Stimulated activated CD8-positive, alpha-beta memory T cell treated with anti-CD3 and anti-CD28 coated beads, Interleukin-4, amount 100 ng/mL, for 4 hours (primary cell): ENCODE measurements around the gene PDRG1.
A peak's percentile ranks its signal among the peaks of the same experiment; 100 is the strongest.

Experiments used
- DNase-seq, 2 donors: peaks; one replicate each; pipeline ENCODE4 v3.0.0-alpha.2; 2020; ENCODE audit warnings: low read depth in 2 of 2, low spot score in 1 of 2

The PDRG1 gene

DNA sequence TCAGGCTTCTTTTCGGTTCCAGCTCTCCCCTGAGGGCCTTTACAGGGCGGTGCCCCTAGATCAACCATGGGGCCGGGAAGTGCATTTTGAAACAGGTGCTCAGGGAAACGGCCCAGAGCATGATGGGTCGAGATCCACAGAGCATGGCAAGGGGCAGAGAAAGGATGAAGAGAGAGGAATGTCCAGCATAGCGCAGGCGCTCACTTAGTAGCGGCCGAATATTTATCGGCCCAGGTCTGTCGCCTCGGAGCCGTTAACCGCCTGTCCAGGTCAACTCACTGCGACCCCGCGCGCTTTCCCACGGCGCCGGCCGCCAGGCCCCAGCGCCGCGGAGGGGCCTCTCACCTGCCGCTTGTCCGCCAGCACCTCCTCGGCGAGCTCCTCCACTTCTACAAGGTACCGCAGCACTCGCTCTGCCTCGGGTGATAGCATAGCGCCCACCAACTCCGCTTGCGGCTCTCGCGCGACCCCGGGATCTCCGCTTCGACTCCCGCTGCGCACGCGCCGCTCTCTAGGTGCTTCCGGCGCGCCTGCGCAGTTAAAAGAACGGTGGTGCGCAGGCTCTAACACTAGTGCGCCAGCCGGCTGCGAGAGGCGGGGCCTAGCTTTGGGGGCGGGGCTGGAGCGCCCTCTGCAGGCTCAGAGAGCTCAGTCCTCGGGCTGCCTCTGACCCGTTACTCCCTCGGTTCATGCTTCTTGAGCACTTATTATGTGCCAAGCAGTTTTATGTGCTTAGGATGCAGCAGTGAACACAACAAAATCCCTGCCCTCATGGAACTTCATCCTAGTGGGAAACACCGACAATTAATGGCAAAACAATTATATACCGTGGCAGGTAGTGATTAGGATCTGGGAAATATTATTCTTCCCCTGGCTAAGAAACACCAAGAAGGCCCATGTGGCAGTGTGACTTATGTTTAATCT lies at the start of gene PDRG1:
Gene PDRG1, minus strand, starts transcription at position 517 of the 924 bp plus-strand sequence. Its CDS starts 85 bp downstream, at position 432.
- DNase-seq = peak; percentile 90 to 92

GRCh38 chr20:31998246-31998645 lies 46.4 kb upstream of the PDRG1 start:
- DNase-seq = no peak

GRCh38 chr20:31996996-31997395 lies 45.1 kb upstream of the PDRG1 start:
- DNase-seq = no peak

DNA sequence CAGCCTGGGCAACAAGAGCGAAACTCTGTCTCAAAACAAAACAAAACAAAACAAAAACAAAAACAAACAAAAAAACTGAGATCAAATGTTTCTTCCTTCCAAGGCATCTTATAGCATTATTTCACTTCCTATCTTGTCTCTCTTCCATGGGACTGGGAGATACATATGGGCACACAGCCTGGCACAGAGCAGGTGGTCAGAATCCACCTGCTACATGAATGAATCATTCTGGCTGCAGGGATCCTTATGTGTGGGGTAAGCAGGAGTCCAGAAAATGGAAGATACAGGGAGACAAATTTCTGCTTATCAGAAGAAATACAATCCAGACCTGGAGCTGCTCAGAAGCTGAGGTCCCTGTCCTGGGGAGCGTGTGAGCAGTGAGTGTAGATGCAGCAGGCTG lies 40.2 kb upstream of the PDRG1 start:
- no peak for DNase-seq

GRCh38 chr20:31991339-31991705 lies 39.5 kb upstream of the PDRG1 start:
- DNase-seq = no peak

DNA sequence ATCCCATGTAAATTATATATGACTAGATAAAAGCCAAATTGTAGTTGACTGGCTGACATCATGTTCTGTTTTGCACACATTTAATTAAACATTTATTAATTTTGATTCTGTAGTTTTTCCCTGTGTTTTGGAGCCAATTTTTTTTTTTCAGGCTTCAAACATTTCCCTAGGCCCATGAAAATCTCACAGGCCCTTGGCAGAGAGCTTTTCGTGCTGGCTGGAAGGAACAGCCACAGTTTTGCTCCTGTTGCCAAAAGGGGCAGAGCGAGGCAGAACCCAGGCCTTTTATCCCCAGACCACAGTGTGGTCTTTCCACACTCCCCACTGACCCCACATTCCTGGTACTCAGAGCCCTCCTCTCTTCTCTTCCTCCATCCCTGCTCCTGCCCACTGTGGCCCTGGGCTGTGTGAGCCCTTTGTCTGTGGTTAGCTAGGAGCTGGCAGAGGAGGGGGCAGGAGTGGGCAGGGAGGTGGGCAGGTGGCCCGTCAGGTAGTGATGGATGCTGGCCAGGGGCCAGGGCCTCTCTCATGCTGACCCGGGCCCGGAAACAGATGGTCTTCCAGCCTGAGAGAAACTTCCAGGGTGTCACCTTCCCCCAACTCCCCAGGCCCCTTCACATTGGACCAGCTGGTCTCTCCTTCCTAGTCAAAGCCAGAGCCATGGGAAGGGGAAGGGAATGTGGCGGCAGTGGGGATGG lies 38.9 kb upstream of the PDRG1 start:
- DNase-seq = no peak

DNA sequence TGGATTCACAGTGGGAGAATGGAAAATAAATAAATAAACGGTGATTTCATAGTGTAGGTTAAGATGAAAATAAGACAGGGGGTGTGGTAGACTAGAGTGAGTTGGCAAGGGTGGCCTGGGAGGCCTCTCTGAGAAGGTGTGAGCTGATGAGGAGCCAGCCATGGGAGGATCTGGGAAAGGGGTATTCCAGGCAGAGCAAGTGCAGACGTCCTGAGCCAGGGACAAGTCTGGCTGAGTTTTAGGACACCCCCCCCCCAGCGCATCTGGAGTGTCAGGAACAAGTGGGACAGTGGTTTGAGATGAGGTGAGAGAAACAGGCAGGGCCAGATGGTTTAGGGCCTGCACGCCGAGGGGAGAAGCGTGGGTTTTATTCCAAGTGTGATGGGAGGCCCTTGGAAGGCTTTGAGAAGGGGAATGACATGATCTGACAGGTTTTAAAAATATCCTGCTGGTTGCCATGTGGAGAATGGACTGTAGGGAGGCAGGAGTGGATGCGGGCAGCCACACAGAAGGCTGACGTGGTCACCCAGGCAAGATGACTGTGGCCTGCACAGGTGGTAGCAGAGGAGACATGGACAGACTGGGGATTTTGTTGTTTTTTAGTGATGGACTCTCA lies 37.3 kb upstream of the PDRG1 start:
- DNase-seq = no peak

DNA sequence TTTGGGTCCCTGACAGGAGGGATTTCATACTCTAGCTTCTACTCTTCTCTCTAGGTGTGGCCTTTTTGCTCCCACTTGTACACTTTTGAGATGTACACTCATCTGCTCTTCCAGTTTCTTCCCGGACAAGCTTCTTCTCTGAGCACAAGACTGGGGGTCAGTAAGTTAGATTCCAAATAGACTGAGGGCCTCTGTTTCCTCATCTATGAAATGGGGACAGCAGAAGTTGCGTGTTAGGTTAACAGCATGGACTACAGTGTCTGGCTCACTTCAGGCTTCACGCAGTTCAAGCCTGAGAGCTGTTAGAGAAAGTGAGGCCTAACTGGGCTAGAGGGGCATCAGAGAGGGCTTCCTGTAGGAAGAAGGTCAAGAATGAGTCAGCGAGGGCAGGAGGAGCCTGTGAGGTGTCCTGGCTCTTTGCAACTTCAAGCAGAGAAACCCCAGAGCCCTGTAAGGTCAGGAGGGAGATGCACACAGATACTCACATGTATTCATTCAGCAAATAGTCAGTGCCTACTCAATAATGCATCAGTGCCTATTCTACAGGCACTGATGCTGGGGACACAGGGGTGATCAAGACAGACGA lies 36.7 kb upstream of the PDRG1 start:
- no peak for DNase-seq

DNA sequence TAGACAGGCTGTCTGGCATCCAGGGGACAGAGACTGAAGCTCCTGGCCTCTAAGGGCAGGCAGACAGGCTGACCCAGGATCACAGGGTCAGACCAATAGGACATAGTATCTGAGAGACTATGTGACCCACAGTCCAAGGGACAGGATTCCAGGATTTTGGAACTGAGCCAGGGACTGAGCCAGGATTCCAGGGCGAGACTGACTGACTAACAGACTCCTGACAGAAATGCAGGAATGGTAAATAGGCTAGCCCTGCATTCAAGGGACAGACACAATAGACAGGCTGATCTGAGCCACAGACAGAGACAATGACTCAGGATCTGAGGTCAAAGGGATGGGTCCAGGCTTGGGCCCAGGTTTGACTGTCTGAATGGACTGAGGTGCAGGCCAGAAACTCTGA lies 35.9 kb upstream of the PDRG1 start:
- DNase-seq = no peak

GRCh38 chr20:31984981-31985471 lies 33.2 kb upstream of the PDRG1 start:
- DNase-seq = no peak

DNA sequence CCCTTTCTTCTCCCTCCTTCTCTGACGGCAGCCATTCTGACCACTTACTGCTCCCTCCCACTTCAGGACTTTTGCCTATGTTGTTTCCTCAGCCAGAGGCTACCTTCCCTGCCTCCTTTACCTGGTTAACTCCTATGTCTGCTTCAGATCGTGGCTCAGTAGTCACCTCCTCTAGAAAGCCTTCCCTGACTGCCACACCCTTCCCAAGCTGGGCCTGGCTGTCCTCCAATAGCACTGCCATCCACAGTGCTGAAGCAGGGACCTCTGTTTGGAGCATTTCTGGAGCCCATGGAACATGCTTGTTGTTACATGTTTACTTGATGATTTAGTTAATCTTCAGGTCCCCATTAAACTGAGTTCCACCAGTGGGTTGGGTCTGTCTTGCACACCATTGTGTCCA lies 29.9 kb upstream of the PDRG1 start:
- no peak for DNase-seq

GRCh38 chr20:31979713-31980426 lies 28.0 kb upstream of the PDRG1 start:
- no peak for DNase-seq

DNA sequence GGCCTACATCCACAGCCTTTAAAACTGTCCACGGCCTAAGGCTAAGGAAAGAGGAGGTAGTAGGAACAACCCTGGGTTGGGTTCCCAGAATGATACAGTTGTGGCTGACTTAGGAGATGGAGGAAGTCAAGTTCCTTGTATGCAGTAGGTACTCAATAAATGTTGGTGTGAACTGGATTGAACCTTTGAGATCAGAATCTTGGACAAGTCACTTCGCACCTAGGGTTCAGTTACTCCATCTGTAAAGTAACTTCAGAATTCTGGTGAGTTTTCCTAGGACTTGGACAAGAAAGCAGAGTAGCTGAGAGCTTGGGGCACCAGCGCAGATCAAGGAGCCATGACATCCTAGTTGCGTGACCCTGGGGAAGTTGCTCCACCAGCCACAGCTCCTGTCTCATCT lies 25.2 kb upstream of the PDRG1 start:
- DNase-seq = no peak

GRCh38 chr20:31975874-31976273 lies 24.0 kb upstream of the PDRG1 start:
- no peak for DNase-seq

DNA sequence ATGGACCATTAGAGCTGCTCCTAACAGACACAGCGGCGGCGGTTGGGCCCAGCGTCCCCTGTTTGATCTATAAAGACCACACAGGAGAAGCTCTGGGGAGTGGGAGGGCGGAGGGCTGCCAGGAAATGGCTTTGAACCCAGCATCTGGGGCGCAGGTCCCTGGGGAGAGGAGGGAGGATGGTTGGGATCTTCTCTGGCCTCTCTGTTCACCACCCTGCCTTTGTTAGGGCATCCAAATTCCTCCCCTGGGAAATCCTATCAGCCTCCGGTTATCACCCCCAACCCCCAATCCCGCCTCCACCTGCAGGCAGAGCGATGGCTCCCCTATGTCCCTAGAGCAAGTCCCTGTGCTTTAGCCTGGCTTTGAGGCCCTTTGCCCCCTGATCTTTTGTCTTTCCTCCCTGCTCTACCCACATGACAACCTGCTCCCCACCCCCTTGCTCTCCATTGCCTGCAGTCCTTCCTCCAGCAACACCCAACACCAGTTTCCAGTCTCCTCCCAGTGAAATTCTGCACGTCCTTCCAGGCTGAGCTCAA lies 23.2 kb upstream of the PDRG1 start:
- no peak for DNase-seq

DNA sequence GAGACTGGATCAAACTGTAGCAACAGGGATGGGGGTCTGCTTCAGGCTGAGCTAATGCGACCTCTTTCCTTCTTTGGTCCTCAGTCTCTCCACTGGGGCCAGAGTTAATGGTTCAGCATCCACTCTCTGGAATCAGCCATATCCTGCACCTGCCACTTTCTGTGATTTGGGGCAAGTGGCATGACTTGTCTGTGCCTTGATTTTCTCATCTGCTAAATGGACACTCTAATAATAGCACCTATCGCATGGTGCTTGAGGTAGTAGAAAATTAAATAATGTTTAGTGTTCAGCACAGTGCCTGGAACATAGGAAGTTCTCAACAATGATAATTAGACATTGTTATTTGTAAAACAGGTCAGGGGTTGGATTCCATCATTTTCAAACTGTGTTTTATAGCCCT lies 22.4 kb upstream of the PDRG1 start:
- DNase-seq = no peak

DNA sequence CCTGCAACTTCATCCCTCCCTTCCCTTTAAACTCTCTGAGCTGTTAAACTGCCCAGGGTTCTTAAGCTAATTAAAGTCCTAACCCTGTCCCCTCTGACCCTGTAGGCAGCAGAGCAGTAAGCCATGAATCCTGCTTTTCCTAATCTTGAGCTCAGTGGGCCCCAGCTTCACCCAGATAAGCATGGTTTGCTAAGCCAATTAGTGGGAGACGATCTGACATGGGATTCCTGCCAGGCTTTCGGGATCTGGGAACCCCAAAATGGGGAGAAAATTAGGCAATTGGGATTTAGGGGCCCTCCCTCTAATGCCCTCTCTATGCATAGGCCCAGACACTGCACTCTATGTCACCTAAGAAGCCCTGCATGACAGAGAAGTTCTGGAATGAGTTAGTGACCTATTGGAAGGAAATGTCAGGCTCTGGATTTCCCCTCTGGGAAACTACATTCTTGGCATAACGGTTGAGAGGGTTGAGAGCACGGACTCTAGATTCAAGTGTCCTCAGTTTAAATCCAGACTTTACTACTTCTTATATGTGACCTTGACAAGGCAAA lies 20.7 kb upstream of the PDRG1 start:
- no peak for DNase-seq

- no peak for DNase-seq
Observed at GRCh38 chr20:31969991-31970390, 18.1 kb upstream of the PDRG1 start.

GRCh38 chr20:31968291-31969126 lies 16.7 kb upstream of the PDRG1 start:
- peak; percentile 45 to 57 for DNase-seq
